Urothelium cell line (cell line): ENCODE results near the gene PIGA.
"Not testable (repeated sequence)": the region's sequence is repeated elsewhere in the genome, so short reads cannot be mapped to it uniquely, and the experiment has no call there.

ENCODE experiments used
- DNase-seq: peaks from one replicate; pipeline ENCODE4 v3.0.0; 2011; ENCODE audit warnings: low spot score, mixed read lengths
- FAIRE-seq: peaks from 2 replicates; lab custom pipeline; 2011; peaks lifted over from hg19 to GRCh38; lab: Jason Lieb, UNC

The PIGA gene

GRCh38 chrX:15321447-15321846 is 13.9 kb downstream of the PIGA start:
- FAIRE-seq: no peak
- no peak for DNase-seq

GRCh38 chrX:15320297-15320696 is 15.0 kb downstream of the PIGA start:
- DNase-seq (no peak), FAIRE-seq (no peak)

GRCh38 chrX:15319075-15319474 is 16.2 kb downstream of the PIGA start:
- FAIRE-seq (no peak), DNase-seq (no peak)

- FAIRE-seq (no peak), DNase-seq (no peak)
Observed at GRCh38 chrX:15315509-15315908, 19.8 kb downstream of the PIGA start, which contains the start of gene ASB11. ASB11 (minus strand) TSS chrX:15315640; CDS start chrX:15315605, 35 bp downstream.

- FAIRE-seq: no peak
Observed at GRCh38 chrX:15314472-15314871, 20.9 kb downstream of the PIGA start.

GRCh38 chrX:15311119-15311518 is 24.2 kb downstream of the PIGA start:
- no peak for DNase-seq
- FAIRE-seq: no peak

More at GRCh38 chrX:15314472-15314871, 20.9 kb downstream of the PIGA start:
- DNase-seq: no peak

- no peak for FAIRE-seq
- no peak for DNase-seq
Observed at GRCh38 chrX:15310117-15310516, 25.2 kb downstream of the PIGA start.

- DNase-seq, FAIRE-seq: not testable (repeated sequence)
Observed at GRCh38 chrX:15305899-15306298, 29.4 kb downstream of the PIGA start.

- DNase-seq (no peak), FAIRE-seq (no peak)
Observed at GRCh38 chrX:15301924-15302323, 33.4 kb downstream of the PIGA start.

GRCh38 chrX:15299941-15300851 is 35.1 kb downstream of the PIGA start:
- FAIRE-seq (no peak), DNase-seq (peak; percentile 3)

- no peak for DNase-seq
- FAIRE-seq: no peak
Observed at GRCh38 chrX:15298780-15299179, 36.5 kb downstream of the PIGA start.

GRCh38 chrX:15298201-15298600 is 37.1 kb downstream of the PIGA start:
- DNase-seq (no peak), FAIRE-seq (no peak)

GRCh38 chrX:15293451-15293850 is 41.9 kb downstream of the PIGA start:
- FAIRE-seq (no peak), DNase-seq (no peak)

- DNase-seq (no peak), FAIRE-seq (no peak)
Observed at GRCh38 chrX:15292861-15293260, 42.5 kb downstream of the PIGA start.

GRCh38 chrX:15277604-15278003 is 57.7 kb downstream of the PIGA start:
- DNase-seq: no peak
- no peak for FAIRE-seq

- FAIRE-seq (no peak), DNase-seq (no peak)
Observed at GRCh38 chrX:15274946-15275345, 60.4 kb downstream of the PIGA start.

- DNase-seq, FAIRE-seq: not testable (repeated sequence)
Observed at GRCh38 chrX:15273275-15273674, 62.0 kb downstream of the PIGA start.

- no peak for DNase-seq
- FAIRE-seq: no peak
Observed at GRCh38 chrX:15271757-15272156, 63.6 kb downstream of the PIGA start.

- no peak for FAIRE-seq
- DNase-seq: peak; percentile 48
Observed at GRCh38 chrX:15269618-15270521, 65.5 kb downstream of the PIGA start, which contains the start of gene ASB9. ASB9 (minus strand) TSS chrX:15270083; CDS start chrX:15269874, 209 bp downstream.
